ENCODE results near the gene GPR50.

- TF ChIP-seq, protein P1, sequence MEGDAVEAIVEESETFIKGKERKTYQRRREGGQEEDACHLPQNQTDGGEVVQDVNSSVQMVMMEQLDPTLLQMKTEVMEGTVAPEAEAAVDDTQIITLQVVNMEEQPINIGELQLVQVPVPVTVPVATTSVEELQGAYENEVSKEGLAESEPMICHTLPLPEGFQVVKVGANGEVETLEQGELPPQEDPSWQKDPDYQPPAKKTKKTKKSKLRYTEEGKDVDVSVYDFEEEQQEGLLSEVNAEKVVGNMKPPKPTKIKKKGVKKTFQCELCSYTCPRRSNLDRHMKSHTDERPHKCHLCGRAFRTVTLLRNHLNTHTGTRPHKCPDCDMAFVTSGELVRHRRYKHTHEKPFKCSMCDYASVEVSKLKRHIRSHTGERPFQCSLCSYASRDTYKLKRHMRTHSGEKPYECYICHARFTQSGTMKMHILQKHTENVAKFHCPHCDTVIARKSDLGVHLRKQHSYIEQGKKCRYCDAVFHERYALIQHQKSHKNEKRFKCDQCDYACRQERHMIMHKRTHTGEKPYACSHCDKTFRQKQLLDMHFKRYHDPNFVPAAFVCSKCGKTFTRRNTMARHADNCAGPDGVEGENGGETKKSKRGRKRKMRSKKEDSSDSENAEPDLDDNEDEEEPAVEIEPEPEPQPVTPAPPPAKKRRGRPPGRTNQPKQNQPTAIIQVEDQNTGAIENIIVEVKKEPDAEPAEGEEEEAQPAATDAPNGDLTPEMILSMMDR (IDR thresholded peaks at IDR 0.05), result no peak
- TF ChIP-seq EZH2phosphoT487 (IDR thresholded peaks at IDR 0.05; ENCODE audit: borderline replicate concordance, low read depth) (no peak), EP300 (IDR thresholded peaks at IDR 0.05; ENCODE audit: borderline replicate concordance in 1 of 2, low read depth in 1 of 2, low read length in 1 of 2) (no peak), POLR2AphosphoS5 (IDR thresholded peaks at IDR 0.05; ENCODE audit: low read depth, low read length) (no peak), NFIC (IDR thresholded peaks at IDR 0.05; ENCODE audit: borderline replicate concordance) (no peak), YY1 (IDR thresholded peaks at IDR 0.05; ENCODE audit: low read depth) (no peak), SIN3A (IDR thresholded peaks at IDR 0.05; ENCODE audit: borderline replicate concordance, low read depth, low read length) (no peak), FOXM1 (IDR thresholded peaks at IDR 0.05; ENCODE audit: low read depth) (no peak), RFX5 (IDR thresholded peaks at IDR 0.05; ENCODE audit: low read length) (no peak), ELF1 (IDR thresholded peaks at IDR 0.05) (no peak)
- TF ChIP-seq, protein P2, sequence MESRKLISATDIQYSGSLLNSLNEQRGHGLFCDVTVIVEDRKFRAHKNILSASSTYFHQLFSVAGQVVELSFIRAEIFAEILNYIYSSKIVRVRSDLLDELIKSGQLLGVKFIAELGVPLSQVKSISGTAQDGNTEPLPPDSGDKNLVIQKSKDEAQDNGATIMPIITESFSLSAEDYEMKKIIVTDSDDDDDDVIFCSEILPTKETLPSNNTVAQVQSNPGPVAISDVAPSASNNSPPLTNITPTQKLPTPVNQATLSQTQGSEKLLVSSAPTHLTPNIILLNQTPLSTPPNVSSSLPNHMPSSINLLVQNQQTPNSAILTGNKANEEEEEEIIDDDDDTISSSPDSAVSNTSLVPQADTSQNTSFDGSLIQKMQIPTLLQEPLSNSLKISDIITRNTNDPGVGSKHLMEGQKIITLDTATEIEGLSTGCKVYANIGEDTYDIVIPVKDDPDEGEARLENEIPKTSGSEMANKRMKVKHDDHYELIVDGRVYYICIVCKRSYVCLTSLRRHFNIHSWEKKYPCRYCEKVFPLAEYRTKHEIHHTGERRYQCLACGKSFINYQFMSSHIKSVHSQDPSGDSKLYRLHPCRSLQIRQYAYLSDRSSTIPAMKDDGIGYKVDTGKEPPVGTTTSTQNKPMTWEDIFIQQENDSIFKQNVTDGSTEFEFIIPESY (IDR thresholded peaks at IDR 0.05; ENCODE audit: borderline replicate concordance, low read depth), result no peak
- TF ChIP-seq, protein P3, sequence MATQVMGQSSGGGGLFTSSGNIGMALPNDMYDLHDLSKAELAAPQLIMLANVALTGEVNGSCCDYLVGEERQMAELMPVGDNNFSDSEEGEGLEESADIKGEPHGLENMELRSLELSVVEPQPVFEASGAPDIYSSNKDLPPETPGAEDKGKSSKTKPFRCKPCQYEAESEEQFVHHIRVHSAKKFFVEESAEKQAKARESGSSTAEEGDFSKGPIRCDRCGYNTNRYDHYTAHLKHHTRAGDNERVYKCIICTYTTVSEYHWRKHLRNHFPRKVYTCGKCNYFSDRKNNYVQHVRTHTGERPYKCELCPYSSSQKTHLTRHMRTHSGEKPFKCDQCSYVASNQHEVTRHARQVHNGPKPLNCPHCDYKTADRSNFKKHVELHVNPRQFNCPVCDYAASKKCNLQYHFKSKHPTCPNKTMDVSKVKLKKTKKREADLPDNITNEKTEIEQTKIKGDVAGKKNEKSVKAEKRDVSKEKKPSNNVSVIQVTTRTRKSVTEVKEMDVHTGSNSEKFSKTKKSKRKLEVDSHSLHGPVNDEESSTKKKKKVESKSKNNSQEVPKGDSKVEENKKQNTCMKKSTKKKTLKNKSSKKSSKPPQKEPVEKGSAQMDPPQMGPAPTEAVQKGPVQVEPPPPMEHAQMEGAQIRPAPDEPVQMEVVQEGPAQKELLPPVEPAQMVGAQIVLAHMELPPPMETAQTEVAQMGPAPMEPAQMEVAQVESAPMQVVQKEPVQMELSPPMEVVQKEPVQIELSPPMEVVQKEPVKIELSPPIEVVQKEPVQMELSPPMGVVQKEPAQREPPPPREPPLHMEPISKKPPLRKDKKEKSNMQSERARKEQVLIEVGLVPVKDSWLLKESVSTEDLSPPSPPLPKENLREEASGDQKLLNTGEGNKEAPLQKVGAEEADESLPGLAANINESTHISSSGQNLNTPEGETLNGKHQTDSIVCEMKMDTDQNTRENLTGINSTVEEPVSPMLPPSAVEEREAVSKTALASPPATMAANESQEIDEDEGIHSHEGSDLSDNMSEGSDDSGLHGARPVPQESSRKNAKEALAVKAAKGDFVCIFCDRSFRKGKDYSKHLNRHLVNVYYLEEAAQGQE (IDR thresholded peaks at IDR 0.05; ENCODE audit: low read depth, low read length), result no peak
- TF ChIP-seq, protein P4, sequence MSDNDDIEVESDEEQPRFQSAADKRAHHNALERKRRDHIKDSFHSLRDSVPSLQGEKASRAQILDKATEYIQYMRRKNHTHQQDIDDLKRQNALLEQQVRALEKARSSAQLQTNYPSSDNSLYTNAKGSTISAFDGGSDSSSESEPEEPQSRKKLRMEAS (IDR thresholded peaks at IDR 0.05; ENCODE audit: low read depth), result no peak
Observed at GRCh38 chrX:151161690-151162089, 14.7 kb upstream of the GPR50 start.
